HL-60 (cell line): ENCODE data around the gene PLCG1.

Experiments used
- GABPA ChIP-seq: IDR thresholded peaks from 2 replicates; pipeline ENCODE4 v1.6.1; 2012; ENCODE audit warnings: low read depth
- TF ChIP-seq, protein P1 (sequence below): IDR thresholded peaks from one replicate; pipeline ENCODE4 v1.5.1; 2011; ENCODE audit warnings: low read length, control low read depth, inconsistent platforms; ENCODE audit not compliant: insufficient read depth
- TF ChIP-seq, protein P2 (sequence below): IDR thresholded peaks from 2 replicates; pipeline ENCODE4 v1.6.1; 2012; ENCODE audit warnings: low read depth; ENCODE audit not compliant: insufficient replicate concordance

DNA sequence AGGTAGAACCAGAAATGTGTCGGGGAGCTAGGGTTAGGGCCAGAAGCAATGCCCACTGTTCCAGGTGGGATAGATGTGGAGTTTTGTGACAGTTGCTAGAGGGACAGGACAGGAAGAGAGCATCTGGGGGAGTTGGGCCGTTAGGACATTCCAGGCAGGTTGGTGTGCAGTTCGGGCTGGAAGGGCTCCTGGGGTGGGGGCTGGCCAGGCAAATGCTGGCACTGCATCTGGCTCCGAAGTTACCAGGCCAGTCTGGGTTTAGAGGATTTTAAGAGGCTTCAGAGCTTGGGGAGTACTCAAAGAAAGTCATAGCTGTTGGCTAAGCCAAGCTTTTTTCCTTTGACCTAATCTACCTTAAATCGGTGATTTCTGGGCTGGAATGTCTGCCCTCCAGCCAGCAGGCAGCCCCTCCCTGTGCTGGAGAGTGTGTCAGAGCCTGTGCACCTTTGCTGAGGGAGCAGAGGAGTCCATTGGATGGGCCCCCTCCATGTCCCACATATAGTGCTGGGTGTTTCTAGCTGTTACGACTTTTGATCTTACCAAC is 20.8 kb downstream of the PLCG1 start:
- TF ChIP-seq, protein P1, sequence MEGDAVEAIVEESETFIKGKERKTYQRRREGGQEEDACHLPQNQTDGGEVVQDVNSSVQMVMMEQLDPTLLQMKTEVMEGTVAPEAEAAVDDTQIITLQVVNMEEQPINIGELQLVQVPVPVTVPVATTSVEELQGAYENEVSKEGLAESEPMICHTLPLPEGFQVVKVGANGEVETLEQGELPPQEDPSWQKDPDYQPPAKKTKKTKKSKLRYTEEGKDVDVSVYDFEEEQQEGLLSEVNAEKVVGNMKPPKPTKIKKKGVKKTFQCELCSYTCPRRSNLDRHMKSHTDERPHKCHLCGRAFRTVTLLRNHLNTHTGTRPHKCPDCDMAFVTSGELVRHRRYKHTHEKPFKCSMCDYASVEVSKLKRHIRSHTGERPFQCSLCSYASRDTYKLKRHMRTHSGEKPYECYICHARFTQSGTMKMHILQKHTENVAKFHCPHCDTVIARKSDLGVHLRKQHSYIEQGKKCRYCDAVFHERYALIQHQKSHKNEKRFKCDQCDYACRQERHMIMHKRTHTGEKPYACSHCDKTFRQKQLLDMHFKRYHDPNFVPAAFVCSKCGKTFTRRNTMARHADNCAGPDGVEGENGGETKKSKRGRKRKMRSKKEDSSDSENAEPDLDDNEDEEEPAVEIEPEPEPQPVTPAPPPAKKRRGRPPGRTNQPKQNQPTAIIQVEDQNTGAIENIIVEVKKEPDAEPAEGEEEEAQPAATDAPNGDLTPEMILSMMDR = no peak
- TF ChIP-seq, protein P2, sequence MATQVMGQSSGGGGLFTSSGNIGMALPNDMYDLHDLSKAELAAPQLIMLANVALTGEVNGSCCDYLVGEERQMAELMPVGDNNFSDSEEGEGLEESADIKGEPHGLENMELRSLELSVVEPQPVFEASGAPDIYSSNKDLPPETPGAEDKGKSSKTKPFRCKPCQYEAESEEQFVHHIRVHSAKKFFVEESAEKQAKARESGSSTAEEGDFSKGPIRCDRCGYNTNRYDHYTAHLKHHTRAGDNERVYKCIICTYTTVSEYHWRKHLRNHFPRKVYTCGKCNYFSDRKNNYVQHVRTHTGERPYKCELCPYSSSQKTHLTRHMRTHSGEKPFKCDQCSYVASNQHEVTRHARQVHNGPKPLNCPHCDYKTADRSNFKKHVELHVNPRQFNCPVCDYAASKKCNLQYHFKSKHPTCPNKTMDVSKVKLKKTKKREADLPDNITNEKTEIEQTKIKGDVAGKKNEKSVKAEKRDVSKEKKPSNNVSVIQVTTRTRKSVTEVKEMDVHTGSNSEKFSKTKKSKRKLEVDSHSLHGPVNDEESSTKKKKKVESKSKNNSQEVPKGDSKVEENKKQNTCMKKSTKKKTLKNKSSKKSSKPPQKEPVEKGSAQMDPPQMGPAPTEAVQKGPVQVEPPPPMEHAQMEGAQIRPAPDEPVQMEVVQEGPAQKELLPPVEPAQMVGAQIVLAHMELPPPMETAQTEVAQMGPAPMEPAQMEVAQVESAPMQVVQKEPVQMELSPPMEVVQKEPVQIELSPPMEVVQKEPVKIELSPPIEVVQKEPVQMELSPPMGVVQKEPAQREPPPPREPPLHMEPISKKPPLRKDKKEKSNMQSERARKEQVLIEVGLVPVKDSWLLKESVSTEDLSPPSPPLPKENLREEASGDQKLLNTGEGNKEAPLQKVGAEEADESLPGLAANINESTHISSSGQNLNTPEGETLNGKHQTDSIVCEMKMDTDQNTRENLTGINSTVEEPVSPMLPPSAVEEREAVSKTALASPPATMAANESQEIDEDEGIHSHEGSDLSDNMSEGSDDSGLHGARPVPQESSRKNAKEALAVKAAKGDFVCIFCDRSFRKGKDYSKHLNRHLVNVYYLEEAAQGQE = no peak
- TF ChIP-seq GABPA = no peak
